A549 (cell line): Measurements from ENCODE around the gene APOC1. TPM values are rescaled to one million over a fixed set of nuclear protein-coding genes. Genes with fewer than 3 reads are reported as not detected.

Source experiments
- CBX2 ChIP-seq: fragments of 200-600 bp; sonication (generic); IDR thresholded peaks from 2 replicates; pipeline ENCODE4 v1.6.1; 2016; ENCODE audit warnings: low read depth, mild to moderate bottlenecking, borderline replicate concordance
- ELK1 ChIP-seq: fragments of 150-350 bp; IDR thresholded peaks from 2 replicates; pipeline ENCODE4 v1.6.1; 2014; ENCODE audit warnings: low read depth, mild to moderate bottlenecking, low read length
- ESRRA ChIP-seq: fragments of 150-350 bp; IDR thresholded peaks from 2 replicates; pipeline ENCODE4 v1.6.1; 2014; ENCODE audit warnings: mild to moderate bottlenecking, low read length, borderline replicate concordance
- FOSL2 ChIP-seq, 2 experiments: fragments of 450-650 bp in 1 of 2; fragments of >200 bp in 1 of 2; sonication (Bioruptor Twin) in 1 of 2; formaldehyde crosslinking; IDR thresholded peaks; 2 replicates each; pipeline versions ENCODE4 v1.5.0 to v1.6.1; 2016 to 2020; ENCODE audit warnings: mild to moderate bottlenecking in 1 of 2, moderate library complexity in 1 of 2
- GATA3 ChIP-seq: IDR thresholded peaks from 2 replicates; pipeline ENCODE4 v1.6.1; 2012; ENCODE audit warnings: borderline replicate concordance
- HDAC2 ChIP-seq: fragments of 200-600 bp; sonication (generic); IDR thresholded peaks from 2 replicates; pipeline ENCODE4 v1.6.1; 2016
- HOXB5 ChIP-seq: fragments of 250-450 bp; sonication (Bioruptor Pico); IDR thresholded peaks from 2 replicates; pipeline ENCODE4 v1.5.0; 2020; ENCODE audit warnings: mild to moderate bottlenecking, moderate library complexity
- JUN ChIP-seq, 2 experiments: fragments of >200 bp; sonication (Bioruptor Twin); formaldehyde crosslinking; IDR thresholded peaks; 2 replicates in 1 of 2; 3 replicates in 1 of 2; pipeline ENCODE4 v1.6.1; 2016 to 2017
- KDM1A ChIP-seq: fragments of 200-600 bp; sonication (generic); IDR thresholded peaks from 2 replicates; pipeline ENCODE4 v1.6.1; 2016; ENCODE audit warnings: low read depth, mild to moderate bottlenecking
- MAZ ChIP-seq: fragments of 150-350 bp; IDR thresholded peaks from 2 replicates; pipeline ENCODE4 v1.6.1; 2014; ENCODE audit warnings: antibody characterized with exemption, low read depth, low read length, borderline replicate concordance
- MYC ChIP-seq: IDR thresholded peaks from 2 replicates; pipeline ENCODE4 v1.6.1; 2012; ENCODE audit warnings: mild to moderate bottlenecking, inconsistent platforms, low read length, improper control_type of control experiment, borderline replicate concordance
- NFE2L2 ChIP-seq: fragments of 150-350 bp; conservative IDR thresholded peaks from 2 replicates; pipeline ENCODE4 v1.6.1; 2014; ENCODE audit warnings: low read length
- NPAS2 ChIP-seq: fragments of 250-450 bp; sonication (Bioruptor Pico); IDR thresholded peaks from 2 replicates; pipeline ENCODE4 v1.8.0; 2022; ENCODE audit warnings: mild to moderate bottlenecking, moderate library complexity, borderline replicate concordance
- NR3C1 ChIP-seq: fragments of >200 bp; sonication (Bioruptor Twin); formaldehyde crosslinking; IDR thresholded peaks from 3 replicates; pipeline ENCODE4 v1.6.1; 2017
- PHF8 ChIP-seq: fragments of 200-600 bp; sonication (generic); IDR thresholded peaks from 2 replicates; pipeline ENCODE4 v1.6.1; 2016; ENCODE audit warnings: low read depth, mild to moderate bottlenecking, antibody characterized with exemption, moderate library complexity, borderline replicate concordance
- RARB ChIP-seq: fragments of 250-450 bp; sonication (Bioruptor Pico); IDR thresholded peaks from 2 replicates; pipeline ENCODE4 v1.8.0; 2021; ENCODE audit warnings: mild to moderate bottlenecking, moderate library complexity
- RFX5 ChIP-seq: fragments of 450-650 bp; IDR thresholded peaks from 2 replicates; pipeline ENCODE4 v1.7.1; 2014; ENCODE audit warnings: antibody characterized with exemption, mild to moderate bottlenecking, moderate library complexity
- SMC3 ChIP-seq: fragments of >200 bp; sonication (Bioruptor Twin); formaldehyde crosslinking; IDR thresholded peaks from 3 replicates; pipeline ENCODE4 v1.6.1; 2018; ENCODE audit warnings: inconsistent platforms
- ZC3H11A ChIP-seq: fragments of 450-650 bp; IDR thresholded peaks from 2 replicates; pipeline ENCODE4 v1.6.1; 2014; ENCODE audit warnings: antibody characterized with exemption, mild to moderate bottlenecking
- ZFP36 ChIP-seq: fragments of 450-650 bp; IDR thresholded peaks from 2 replicates; pipeline ENCODE4 v1.6.1; 2014; ENCODE audit warnings: borderline replicate concordance; ENCODE audit not compliant: partially characterized antibody
- polyA plus RNA-seq, 4 experiments: library from polyadenylated mRNA; depleted of rRNA in 3 of 4; stranded (reverse); fragments of >200 nt; fragmentation: RNase III in 1 of 4; extraction: RNeasy Plus Mini Kit Qiagen cat#74134 plus additional on column Dnase treatment in 1 of 4; gene quantifications; 2 replicates in 3 of 4; 3 replicates in 1 of 4; pipeline ENCODE4 v1.2.3, GENCODE V29; 2011 to 2017
- TF ChIP-seq, protein P1 (sequence below): IDR thresholded peaks from 2 replicates; pipeline ENCODE4 v1.6.1; 2012; ENCODE audit warnings: low read depth, borderline replicate concordance
- TF ChIP-seq, protein P2 (sequence below): fragments of 200-600 bp; sonication (generic); IDR thresholded peaks from 2 replicates; pipeline ENCODE4 v1.6.1; 2016; ENCODE audit warnings: antibody characterized with exemption, mild to moderate bottlenecking, moderate library complexity
- TF ChIP-seq, protein P3 (sequence below): fragments of >200 bp; sonication (Bioruptor Twin); formaldehyde crosslinking; IDR thresholded peaks from 2 replicates; pipeline ENCODE4 v1.6.1; 2016
- TF ChIP-seq, protein P4 (sequence below): fragments of 250-450 bp; sonication (Bioruptor Pico); IDR thresholded peaks from 2 replicates; pipeline ENCODE4 v1.5.0; 2021; ENCODE audit warnings: mild to moderate bottlenecking, moderate library complexity, borderline replicate concordance
- TF ChIP-seq, protein P5 (sequence below): fragments of >200 bp; sonication (Bioruptor Twin); formaldehyde crosslinking; IDR thresholded peaks from 3 replicates; pipeline ENCODE4 v1.5.1; 2016

Gene APOC1
- polyA plus RNA-seq, 2 of the 4 experiments (the other 2 are of a cell fraction) = 88.7 to 196 TPM

GRCh38 chr19:44903602-44904425 is 10.6 kb upstream of the APOC1 start (continued):
- TF ChIP-seq, protein P1, sequence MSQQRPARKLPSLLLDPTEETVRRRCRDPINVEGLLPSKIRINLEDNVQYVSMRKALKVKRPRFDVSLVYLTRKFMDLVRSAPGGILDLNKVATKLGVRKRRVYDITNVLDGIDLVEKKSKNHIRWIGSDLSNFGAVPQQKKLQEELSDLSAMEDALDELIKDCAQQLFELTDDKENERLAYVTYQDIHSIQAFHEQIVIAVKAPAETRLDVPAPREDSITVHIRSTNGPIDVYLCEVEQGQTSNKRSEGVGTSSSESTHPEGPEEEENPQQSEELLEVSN = no peak
- no peak for TF ChIP-seq ESRRA
- TF ChIP-seq, protein P2, sequence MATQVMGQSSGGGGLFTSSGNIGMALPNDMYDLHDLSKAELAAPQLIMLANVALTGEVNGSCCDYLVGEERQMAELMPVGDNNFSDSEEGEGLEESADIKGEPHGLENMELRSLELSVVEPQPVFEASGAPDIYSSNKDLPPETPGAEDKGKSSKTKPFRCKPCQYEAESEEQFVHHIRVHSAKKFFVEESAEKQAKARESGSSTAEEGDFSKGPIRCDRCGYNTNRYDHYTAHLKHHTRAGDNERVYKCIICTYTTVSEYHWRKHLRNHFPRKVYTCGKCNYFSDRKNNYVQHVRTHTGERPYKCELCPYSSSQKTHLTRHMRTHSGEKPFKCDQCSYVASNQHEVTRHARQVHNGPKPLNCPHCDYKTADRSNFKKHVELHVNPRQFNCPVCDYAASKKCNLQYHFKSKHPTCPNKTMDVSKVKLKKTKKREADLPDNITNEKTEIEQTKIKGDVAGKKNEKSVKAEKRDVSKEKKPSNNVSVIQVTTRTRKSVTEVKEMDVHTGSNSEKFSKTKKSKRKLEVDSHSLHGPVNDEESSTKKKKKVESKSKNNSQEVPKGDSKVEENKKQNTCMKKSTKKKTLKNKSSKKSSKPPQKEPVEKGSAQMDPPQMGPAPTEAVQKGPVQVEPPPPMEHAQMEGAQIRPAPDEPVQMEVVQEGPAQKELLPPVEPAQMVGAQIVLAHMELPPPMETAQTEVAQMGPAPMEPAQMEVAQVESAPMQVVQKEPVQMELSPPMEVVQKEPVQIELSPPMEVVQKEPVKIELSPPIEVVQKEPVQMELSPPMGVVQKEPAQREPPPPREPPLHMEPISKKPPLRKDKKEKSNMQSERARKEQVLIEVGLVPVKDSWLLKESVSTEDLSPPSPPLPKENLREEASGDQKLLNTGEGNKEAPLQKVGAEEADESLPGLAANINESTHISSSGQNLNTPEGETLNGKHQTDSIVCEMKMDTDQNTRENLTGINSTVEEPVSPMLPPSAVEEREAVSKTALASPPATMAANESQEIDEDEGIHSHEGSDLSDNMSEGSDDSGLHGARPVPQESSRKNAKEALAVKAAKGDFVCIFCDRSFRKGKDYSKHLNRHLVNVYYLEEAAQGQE = no peak
- 0 out of 2 replicates have a peak, but pooled peaks have one; percentile 37 for TF ChIP-seq GATA3
- TF ChIP-seq HDAC2 = no peak
- 0 out of 2 replicates have a peak, but pooled peaks have one; percentile 54 for TF ChIP-seq RFX5
- no peak for TF ChIP-seq CBX2
- no peak for TF ChIP-seq ELK1
- no peak for TF ChIP-seq ZFP36
- TF ChIP-seq FOSL2 (IDR thresholded peaks at IDR 0.05) = no peak
- TF ChIP-seq FOSL2 (CRISPR knock-in tag; IDR thresholded peaks at IDR 0.05) = no peak
- no peak for TF ChIP-seq NR3C1
- 0 out of 2 replicates have a peak, but pooled peaks have one; percentile 42 for TF ChIP-seq HOXB5 (CRISPR knock-in tag)
- TF ChIP-seq, protein P3, sequence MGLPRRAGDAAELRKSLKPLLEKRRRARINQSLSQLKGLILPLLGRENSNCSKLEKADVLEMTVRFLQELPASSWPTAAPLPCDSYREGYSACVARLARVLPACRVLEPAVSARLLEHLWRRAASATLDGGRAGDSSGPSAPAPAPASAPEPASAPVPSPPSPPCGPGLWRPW = no peak
- TF ChIP-seq, protein P4, sequence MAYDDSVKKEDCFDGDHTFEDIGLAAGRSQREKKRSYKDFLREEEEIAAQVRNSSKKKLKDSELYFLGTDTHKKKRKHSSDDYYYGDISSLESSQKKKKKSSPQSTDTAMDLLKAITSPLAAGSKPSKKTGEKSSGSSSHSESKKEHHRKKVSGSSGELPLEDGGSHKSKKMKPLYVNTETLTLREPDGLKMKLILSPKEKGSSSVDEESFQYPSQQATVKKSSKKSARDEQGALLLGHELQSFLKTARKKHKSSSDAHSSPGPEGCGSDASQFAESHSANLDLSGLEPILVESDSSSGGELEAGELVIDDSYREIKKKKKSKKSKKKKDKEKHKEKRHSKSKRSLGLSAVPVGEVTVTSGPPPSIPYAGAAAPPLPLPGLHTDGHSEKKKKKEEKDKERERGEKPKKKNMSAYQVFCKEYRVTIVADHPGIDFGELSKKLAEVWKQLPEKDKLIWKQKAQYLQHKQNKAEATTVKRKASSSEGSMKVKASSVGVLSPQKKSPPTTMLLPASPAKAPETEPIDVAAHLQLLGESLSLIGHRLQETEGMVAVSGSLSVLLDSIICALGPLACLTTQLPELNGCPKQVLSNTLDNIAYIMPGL (CRISPR knock-in tag) = no peak
- no peak for TF ChIP-seq MAZ
- no peak for TF ChIP-seq NPAS2 (CRISPR knock-in tag)
- TF ChIP-seq, protein P5, sequence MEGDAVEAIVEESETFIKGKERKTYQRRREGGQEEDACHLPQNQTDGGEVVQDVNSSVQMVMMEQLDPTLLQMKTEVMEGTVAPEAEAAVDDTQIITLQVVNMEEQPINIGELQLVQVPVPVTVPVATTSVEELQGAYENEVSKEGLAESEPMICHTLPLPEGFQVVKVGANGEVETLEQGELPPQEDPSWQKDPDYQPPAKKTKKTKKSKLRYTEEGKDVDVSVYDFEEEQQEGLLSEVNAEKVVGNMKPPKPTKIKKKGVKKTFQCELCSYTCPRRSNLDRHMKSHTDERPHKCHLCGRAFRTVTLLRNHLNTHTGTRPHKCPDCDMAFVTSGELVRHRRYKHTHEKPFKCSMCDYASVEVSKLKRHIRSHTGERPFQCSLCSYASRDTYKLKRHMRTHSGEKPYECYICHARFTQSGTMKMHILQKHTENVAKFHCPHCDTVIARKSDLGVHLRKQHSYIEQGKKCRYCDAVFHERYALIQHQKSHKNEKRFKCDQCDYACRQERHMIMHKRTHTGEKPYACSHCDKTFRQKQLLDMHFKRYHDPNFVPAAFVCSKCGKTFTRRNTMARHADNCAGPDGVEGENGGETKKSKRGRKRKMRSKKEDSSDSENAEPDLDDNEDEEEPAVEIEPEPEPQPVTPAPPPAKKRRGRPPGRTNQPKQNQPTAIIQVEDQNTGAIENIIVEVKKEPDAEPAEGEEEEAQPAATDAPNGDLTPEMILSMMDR = peak; percentile 98
- peak; percentile 83 for TF ChIP-seq SMC3
- TF ChIP-seq JUN (IDR thresholded peaks at IDR 0.05) = peak in 1 of 2 experiments; percentile 65; a peak in 3 of 5 replicates
- TF ChIP-seq ZC3H11A = no peak
- TF ChIP-seq PHF8 = no peak
- peak; percentile 58; the same call in 1 of the 2 replicates for TF ChIP-seq RARB (CRISPR knock-in tag)
- TF ChIP-seq KDM1A = no peak
- peak; percentile 50; the same call in 1 of the 2 replicates for TF ChIP-seq MYC
- no peak for TF ChIP-seq NFE2L2
